ENCODE measurements around the gene PCIF1.

PCIF1 gene

GRCh38 chr20:45904583-45905504 is 29.6 kb upstream of the PCIF1 start:
- no peak for TF ChIP-seq CTCF (IDR thresholded peaks at IDR 0.05; ENCODE audit: control insufficient read depth, insufficient read depth, low read depth, low read length, missing control alignments)
- no peak for DNase-seq (ENCODE audit: low read depth)
- H3K4me3 ChIP-seq (ENCODE audit: control insufficient read depth, low read depth, low read length), result no peak overlapping the region

DNA sequence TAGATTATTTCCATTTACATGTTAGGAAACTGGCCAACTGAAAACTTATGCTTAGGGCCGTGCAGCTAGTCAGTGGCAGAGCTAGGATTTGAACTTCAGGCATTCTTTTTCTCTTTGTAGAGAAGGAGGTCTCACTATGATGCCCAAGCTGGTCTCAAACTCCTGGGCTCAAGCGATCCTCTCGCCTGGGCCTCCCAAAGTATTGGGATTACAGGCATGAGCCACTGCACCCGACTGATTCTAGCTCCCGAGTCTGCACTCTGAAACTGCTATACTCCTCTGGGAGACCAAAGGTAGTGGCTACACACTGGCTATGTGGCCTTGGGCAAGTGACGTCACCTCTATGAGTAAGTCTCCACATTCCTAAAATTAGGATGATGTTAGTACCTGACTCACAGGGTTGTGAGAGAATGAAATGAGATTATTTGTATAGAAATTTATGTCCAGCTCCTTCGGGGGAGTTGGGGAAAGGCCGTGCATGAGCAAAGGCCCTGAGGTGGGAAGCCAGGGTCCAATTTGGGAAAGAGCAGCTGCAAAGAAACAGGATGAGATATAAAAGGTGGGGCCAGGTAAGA is 28.9 kb upstream of the PCIF1 start:
- no peak overlapping the region for H3K4me3 ChIP-seq (ENCODE audit: control insufficient read depth, low read depth, low read length)
- no peak for TF ChIP-seq CTCF (IDR thresholded peaks at IDR 0.05; ENCODE audit: control insufficient read depth, insufficient read depth, low read depth, low read length, missing control alignments)
- no peak for DNase-seq (ENCODE audit: low read depth)

- no peak overlapping the region for H3K4me3 ChIP-seq (ENCODE audit: control insufficient read depth, low read depth, low read length)
- DNase-seq (ENCODE audit: low read depth), result no peak
- TF ChIP-seq CTCF (IDR thresholded peaks at IDR 0.05; ENCODE audit: control insufficient read depth, insufficient read depth, low read depth, low read length, missing control alignments), result no peak
Measured at GRCh38 chr20:45907219-45907948, 27.1 kb upstream of the PCIF1 start.

- DNase-seq (ENCODE audit: low read depth), result no peak
- TF ChIP-seq CTCF (IDR thresholded peaks at IDR 0.05; ENCODE audit: control insufficient read depth, insufficient read depth, low read depth, low read length, missing control alignments), result no peak
- H3K4me3 ChIP-seq (ENCODE audit: control insufficient read depth, low read depth, low read length), result no peak overlapping the region
Measured at GRCh38 chr20:45908084-45908483, 26.4 kb upstream of the PCIF1 start.

DNA sequence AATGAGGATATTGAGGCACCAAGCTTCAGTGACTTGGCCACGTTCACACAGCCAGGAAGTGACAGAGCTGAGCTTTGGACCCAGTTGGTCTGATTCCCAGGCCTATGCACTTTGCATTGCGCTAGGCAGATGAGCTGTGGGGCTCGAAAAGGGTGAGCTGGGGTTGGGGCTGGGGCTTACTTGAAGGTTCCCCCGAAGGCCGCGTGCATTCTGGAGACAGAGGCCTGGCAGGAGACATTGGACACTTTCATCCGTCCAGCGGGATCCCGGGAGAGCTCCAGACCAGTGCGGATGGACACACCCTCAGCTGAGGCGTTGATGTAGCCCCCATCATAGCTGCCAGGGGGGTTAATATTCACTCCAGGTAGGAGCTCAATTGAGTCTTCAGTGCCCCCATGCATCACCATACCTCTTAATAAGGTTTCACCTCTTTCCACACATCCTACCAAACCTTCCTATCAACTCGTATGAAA is 25.1 kb upstream of the PCIF1 start:
- DNase-seq (ENCODE audit: low read depth), result no peak
- no peak overlapping the region for H3K4me3 ChIP-seq (ENCODE audit: control insufficient read depth, low read depth, low read length)
- TF ChIP-seq CTCF (IDR thresholded peaks at IDR 0.05; ENCODE audit: control insufficient read depth, insufficient read depth, low read depth, low read length, missing control alignments), result no peak

GRCh38 chr20:45909817-45910669 is 24.4 kb upstream of the PCIF1 start:
- no peak for DNase-seq (ENCODE audit: low read depth)
- H3K4me3 ChIP-seq (ENCODE audit: control insufficient read depth, low read depth, low read length), result no peak overlapping the region
- TF ChIP-seq CTCF (IDR thresholded peaks at IDR 0.05; ENCODE audit: control insufficient read depth, insufficient read depth, low read depth, low read length, missing control alignments), result no peak
